DMS53 (cell line): ENCODE measurements around the gene ANXA2.

Experiments used
- DNase-seq: peaks from one replicate; lab custom pipeline; 2025; lab: John Stamatoyannopoulos, UW

The ANXA2 gene

DNA sequence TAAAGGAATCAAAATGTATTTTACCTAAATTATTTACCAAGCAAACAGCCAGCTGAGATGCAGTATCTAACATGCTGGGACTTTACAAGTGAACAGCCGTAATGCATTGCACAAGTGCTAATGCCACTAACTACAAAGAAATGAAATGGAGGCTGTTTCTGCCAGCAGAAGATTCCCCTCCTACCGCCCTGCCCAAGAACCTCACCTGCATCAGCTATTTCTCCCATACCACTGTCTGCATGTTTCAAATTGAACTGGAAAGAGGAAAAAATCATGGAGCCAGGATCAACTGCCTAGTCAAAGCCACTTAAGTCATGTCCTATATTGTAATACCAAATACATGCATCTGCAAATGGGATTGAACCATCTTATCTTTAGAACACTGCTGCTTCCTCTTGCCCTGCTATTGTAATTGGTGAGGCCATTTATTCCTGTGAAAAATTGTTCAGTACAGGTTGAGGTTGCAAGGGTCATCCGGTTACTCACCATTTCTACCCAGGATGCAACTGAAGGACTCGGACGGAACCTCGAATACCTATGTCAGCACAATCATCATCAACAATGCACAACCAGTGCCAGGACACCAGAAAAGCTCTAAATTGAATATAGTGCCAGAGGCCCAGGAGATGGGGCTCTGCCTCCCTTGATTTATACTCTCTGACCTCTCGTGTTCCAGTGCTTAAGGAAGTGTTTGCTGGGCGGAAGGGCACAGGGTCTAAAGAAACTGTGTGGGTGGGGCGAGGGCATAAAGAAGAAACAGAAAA is 27.5 kb downstream of the ANXA2 start:
- DNase-seq: no peak

DNA sequence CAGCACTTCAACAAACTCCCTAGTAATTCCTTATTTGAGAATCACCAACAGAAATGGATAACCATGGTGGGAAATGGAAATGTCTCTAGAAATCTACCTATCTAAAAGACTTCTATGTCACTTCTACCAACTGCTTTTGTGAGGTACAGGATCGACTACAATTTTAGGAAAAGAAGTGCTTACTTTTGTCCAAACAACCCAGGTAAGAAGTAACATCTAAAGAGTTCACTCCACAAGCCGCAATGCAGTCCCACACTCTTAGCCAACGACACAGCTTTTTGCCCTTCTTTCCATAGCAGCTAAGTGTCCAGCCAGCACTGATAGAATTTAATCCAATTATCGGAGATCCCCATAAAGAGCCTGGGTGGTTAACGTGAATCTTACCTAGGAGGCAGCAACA is 28.1 kb downstream of the ANXA2 start:
- DNase-seq: no peak

DNA sequence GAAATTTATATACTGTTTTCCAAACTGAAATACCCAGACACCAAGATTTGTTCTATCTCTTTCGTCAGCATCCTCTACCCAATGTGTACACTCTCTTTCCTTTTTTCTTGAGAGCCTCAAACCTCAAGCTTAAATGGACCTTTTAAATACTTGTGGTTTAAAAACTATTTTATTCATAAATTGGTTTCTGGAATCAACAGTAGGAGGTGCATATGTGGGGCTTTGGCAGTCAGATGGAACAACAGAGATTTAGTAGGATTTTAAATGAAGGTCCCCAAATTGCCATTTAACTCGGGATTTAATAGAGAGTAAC is 33.2 kb downstream of the ANXA2 start:
- DNase-seq: no peak

DNA sequence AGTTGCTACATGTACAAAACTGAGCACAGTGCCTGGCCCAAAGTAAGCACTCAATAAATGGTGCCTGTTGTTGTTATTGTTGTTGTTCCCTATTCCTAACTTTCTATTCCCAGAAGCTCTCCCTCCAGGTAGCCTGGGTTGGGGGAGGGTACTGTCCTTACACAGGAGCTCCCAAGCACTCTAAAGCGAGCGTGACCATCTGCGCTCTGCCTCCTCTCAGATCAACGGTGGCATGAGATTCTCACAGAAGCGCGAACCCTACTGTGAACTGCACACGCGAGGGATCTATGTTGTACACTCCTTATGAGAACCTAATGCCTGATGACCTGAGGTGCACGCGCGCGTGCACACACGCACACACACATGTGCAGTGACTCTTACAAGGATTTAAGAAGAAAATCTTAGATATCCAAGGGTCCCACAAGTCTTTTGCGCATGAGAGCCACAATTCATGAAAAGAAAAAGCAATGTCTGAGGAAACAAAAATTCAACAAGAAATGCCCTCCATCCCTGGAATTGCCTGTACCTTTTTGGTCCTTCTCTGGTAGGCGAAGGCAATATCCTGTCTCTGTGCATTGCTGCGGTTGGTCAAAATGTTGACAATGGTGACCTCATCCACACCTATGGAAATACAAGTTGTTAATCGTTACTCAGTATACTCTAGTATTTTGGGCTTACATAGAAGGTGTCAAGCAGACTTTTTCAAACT is 33.7 kb downstream of the ANXA2 start:
- DNase-seq: no peak

DNA sequence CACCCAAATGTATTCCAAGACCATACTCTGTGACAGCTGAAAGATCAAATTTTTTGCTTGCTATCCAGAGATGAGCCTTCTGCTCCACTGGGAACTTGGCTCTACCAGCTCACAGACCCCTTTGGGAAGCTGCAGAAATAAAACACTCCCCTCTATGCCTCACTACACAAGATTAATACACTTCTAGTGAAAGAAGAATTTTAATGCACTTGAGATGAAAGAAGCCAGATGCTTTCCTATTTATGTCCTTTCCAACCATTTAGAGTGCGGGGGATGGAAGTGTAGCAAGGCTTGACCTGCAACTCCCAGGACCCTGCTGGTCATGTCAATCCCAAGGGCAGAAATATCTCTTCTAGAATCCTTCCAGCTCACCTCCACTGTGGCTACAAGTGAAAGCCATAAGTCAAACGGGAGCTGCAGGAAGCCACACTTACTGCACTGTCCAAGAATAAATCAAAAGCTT is 34.7 kb downstream of the ANXA2 start:
- DNase-seq: no peak

DNA sequence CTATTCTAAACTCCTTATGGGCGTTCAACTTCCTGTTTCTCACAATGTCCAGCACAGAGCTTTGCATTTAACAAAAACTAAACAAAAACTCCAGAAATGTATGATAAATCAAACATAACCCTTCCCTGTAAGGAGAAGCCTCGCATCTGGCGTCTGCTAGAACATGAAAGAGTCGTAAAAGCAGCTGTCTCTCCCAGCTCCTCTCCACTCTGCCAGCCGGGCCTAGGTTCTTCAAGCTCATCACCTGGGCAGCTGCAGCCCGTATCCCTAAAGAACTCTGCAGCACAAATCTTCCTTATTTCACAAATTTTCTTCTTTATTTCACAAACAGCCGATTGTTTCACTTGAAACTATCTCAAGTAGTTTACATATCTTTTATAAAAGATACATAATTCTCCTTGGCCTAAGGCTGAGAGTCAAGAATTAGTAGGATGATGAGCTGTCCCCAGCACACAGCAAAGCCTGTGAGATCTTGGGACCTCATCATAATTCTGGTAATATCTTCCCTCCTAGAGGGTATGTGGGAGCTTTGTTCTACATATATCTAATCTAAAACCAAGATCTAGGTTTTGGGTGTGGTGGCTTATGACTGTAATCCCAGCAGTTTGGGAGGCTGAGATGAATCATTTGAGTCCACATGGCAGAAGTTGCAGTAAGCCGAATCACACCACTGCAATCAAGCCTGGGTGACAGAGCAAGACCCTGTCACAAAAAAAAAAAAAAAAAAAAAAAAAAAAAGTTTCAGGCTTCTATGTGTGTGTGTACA is 35.3 kb downstream of the ANXA2 start:
- no peak for DNase-seq

DNA sequence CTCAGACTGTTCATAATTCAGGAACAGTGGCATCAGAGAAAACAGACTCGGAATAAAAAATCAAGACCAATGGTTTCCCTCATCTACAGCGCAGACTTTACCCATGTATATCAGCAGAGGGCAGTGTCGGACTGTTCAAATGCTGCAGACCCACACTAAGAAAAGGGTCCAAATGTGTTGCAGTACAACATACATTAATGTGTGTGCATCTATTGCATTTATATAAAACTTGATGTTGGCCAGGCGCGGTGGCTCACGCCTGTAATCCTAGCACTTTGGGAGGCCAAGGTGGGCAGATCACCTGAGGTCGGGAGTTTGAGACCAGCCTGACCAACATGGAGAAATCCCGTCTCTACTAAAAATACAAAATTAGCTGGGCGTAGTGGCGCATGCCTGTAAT is 38.0 kb downstream of the ANXA2 start:
- DNase-seq: peak; percentile 72

DNA sequence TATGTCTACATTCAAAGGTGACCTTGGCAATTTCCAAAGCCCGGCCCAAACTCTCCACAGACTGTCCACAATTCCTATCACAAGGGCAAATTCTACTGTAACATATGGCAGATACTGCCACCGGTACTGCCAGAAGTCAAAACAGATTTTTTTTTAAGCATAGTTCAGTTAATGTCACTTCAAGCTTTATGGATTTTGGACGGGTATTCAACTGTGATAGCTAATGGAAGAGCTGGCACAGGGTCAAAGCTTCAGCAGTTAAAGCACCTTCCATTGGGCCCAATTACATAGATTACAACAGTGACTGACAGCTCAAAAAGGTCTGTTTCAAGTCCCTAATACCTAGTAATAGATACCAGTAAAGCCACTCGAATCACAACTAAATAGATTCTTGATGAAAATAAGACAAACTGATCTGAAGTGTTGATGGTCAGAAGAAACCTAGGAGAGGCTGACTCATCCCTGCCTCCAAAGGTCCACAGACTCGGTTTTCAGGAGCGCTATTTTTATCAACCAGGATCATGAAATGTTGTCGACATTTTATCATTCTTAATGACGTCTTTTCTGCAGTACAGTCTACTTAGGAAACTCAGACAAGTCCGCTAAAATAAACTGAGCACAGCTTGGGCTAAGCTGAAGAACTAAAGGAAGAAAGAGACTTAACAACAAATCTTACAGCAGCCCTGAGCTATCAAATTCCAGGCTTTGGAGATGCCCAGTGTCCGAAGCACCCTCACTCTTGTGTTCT is 38.7 kb downstream of the ANXA2 start:
- peak; percentile 16 for DNase-seq

DNA sequence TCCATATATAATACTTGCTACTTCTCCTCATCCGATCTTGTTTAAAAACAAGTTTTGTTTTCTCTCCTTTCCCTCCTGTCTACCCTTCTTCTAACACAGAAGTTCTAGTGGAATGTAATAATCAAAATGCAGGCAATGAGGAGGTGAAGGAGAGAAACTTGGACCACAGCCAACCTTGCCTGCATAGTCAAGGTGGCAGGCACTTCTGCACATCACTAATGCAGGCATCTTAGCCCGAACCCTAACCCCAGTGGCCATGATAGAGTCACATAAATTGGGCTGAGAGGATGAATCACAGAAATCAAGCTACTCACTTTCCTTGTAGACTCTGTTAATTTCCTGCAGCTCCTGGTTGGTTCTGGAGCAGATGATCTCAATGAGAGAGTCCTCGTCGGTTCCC is 41.0 kb downstream of the ANXA2 start:
- DNase-seq: no peak

DNA sequence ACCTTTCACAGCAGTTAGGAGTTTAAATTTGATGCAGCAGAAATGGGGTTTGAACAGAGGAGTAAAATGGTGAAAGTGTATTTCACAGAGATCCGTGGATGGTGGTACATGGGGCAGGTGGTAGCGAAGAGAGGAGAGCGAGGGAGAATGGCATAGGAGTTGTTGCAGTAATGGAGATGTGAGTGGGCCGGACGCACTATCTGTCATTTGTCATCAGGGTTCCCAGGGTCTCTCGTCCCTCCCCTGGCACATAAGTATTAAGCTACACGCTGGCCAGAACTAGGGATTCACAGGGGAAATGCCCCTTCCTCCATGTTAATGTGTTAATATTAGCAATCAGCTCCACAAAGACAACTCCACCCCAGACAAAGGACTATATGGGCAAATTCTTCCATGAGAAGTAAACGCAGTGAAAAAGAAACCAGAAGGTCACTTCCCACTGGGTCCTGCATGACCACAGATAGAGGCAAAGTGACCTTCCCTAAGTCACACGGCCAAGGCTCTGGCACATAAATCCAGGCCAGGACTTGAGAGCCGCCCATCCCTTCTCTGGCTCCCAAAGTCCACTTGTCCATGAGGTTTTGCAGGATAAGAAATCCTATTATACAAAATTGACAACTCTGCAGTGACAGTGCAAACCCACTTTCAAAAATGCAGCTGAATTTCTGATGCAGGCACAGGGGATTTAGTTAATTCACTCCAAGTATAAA is 42.5 kb downstream of the ANXA2 start:
- no peak for DNase-seq

DNA sequence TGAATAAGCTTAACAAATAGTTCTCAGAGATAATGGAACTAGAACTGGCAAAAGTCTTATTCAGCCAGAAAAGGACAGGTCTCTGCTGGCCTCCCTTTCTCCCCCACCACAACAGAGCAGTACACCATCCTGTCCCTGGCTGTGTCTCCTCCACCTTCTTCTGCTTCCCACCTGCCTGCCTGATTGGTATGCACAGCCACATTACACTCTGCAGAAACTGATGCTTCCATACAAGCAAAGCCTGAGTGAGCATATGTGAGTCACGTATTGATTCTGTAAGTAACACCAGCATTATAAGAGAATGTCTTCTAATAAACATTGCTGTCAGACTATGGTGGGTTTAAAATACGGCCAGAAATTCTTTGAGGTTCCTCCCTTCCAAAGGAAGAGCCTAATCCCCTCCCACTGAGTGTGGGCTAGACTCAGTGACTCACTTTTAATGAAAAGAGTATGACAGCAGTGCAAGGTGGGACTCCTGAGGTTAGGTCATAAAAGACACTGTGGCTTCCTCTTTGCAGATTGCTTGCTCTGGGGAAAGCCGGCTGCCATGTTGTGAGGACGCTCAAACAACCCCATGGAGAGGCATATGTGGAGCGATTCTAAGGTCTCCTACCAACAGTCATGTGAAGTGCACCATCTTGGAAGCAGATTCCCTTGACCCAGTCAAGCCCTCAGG is 44.4 kb downstream of the ANXA2 start:
- peak; percentile 6 for DNase-seq

DNA sequence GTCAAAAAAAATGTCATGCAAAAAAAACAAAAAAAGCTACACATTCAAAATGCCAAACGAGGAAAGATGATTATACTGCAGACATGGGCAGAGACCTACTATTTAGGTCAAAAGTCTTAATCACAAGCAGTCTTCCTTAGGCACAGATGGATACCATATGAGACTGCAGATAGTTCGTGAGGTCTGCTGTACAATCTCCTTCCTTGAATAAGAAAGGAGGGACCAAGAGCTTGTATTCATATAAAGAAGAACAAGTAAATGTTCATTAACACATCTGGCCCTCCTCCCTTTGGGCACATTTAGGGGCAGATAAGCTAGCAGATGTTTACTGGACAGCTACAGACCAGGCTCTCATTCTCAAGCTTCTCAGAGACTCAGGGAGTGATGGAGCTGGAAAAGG is 45.3 kb downstream of the ANXA2 start:
- no peak for DNase-seq

DNA sequence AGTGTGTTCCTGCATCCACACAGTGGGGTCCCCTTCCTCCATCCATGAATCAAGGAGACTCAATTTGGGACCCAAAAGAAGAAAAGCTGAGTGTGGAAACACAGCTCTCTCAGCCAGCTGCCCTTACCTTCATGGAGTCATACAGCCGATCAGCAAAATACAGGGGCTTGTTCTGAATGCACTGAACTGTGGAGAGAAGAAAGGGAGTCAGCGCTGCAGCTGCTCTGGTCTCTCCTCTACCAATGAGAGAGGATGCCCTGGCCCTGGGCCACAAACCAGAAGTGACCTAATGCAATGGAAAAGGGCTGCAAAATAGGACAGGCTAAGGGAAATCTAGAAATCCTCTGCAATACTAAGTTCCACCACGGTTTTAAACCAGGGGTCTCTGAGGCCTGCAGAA is 46.7 kb downstream of the ANXA2 start:
- peak; percentile 89 for DNase-seq

DNA sequence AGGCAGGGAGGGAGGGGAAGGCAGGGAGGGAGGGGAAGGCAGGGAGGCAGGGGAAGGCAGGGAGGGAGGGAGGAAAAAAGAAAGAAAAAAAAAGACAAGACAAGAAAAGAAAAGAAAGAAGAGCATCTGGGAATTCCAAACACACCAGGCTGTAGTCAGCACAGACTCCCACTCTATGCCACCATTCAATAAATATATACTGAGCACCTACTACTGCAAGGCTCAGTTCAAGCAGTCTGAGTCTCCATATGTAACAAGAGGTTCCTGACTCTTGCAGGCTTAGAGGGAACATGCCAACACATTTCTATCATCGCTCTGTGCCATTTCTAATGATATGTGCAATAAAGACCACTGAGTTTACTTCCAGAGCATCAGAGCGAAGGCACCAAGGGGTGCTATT is 47.7 kb downstream of the ANXA2 start:
- DNase-seq: peak; percentile 8

DNA sequence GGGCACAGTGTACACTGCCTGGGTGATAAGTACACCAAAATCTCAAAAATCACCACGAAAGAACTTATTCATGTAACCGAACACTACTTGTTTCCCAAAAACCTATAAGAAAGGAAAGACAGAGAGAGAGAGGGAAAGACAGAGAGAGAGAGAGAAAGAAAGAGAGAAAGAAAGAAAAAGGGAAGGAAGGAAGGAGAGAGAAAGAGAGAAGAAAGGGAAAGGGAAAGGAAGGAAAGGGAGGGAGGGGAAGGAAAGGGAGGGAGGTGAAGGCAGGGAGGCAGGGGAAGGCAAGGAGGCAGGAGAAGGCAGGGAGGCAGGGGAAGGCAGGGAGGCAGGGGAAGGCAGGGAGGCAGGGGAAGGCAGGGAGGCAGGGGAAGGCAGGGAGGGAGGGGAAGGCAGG is 48.2 kb downstream of the ANXA2 start:
- DNase-seq: no peak

DNA sequence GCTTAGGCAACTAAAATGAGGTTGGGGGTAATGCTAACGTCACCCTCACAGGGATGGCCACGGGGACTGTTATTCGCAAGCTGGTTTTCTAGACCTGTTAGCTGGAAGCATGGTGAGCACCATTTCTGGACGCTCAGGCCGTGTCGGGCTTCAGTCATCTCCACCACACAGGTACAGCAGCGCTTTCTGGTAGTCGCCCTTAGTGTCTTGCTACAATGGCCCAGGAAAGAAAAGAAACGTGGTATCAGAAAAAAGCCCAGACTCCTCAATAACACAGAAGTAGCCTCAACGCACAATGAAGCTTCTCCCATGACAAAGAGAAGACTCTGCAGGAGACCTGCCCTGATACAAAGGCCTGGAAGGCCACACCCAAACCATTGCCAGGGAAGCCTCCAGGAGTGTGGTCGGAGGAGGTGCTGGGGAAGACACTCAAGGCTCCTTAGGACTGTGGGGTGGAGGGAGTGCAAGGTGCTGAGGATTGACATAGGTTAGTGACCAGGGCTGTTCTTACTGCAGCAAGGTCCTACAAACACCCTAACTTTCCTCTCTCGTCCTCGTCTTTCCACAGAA is 50.2 kb downstream of the ANXA2 start:
- DNase-seq: no peak

DNA sequence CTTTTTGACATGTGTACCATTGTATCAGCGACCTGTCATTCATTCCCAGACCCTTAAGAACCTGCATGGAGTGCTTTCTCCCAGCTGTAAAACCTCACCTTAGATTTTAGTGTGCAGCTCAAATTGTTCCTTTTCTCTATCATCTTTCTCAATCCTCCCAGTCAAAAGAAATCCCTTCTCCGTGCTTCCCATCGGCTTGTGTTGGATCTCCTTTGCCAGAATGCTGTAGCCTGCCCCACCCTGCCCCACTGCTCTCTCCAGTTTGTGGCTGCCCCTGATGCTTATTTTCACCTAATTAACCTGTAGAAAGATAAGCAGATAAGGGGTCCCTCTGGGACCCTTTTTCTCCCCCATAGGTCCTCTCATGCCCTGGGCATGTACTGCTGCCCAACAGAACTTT is 51.1 kb downstream of the ANXA2 start:
- DNase-seq: no peak

DNA sequence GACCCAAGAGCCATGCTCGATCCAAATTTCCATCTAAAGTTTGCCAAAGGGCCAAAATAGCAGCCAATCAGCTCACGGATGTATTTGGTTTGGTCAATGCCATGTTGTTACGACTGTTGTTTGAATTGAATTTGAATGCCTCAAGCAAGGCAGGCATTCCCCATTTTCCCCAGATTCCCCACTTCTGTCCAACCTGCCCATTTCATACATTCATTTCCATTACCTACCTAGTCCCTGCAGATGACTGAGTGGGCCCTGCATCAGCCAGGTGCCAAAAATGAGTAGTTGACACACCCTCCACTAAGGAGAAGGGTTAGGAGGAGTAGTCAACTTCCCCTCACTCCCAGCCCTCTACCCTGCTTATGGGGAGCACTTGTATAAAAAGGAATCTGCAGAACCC is 51.7 kb downstream of the ANXA2 start:
- DNase-seq: no peak

DNA sequence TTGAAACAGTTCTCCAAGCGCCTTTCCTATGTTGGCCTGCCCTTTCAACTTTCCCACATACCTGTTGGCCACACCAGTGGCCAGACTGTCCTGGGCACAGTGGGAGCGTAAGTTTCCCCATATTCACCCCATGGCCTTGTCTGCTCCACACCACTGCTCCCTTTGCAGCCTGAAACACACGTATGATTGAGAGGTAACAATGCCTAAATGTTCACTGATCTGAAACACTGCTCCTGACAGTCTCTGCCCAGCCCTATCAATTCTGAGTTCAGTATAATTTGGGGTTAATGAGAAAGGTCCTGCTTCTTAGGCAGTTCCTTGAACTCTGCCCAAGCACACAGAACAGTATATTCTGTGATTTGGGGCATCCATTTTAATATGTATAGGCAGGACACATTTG is 52.2 kb downstream of the ANXA2 start:
- no peak for DNase-seq

DNA sequence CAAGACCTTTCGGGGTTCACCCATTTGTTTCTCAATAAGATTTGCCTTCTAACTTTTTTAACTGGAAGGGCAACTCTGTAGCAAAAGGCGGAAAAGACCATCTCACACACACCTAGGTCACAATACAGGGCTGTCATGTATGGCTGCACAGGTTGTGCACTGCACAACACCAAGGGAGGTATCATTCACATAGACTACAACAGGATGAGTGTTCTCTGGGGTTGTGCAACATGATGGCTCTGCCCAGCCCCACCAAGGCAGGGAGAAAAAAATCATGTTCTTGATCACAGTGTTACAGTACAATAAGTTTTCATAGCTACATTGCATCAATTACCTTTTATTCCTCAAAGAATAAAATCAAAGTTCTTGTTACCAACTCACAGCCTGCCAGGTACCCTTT is 52.8 kb downstream of the ANXA2 start:
- DNase-seq: no peak

DNA sequence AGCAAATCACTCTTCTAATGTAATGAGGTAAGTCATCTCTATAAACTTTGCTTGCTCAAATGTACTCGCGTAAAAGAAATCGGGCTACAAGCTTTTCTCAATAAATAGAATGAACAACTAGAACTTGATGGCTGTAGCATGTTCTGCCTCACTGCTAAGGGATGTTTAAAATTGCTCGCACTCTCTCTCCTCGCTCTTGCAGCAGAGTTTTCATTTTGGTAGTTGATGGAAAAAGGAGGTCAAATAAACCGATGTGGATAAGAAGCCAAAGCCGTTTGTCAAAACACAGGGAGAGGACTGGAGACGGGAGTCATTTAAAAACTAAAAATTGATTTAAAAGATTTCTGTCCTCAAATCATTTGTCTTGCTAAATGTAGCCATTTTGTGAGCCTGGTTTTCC is 53.3 kb downstream of the ANXA2 start:
- DNase-seq: no peak
